GM12864 (cell line): Measurements from ENCODE around the gene ZNF497.
"Not testable (repeated sequence)": the region's sequence is repeated elsewhere in the genome, so short reads cannot be mapped to it uniquely, and the experiment has no call there.

Source experiments
- DNase-seq: peaks from one replicate; pipeline ENCODE4 v3.0.0-alpha.2; 2011; ENCODE audit warnings: low read depth
- H3K4me3 ChIP-seq: 2 replicates; pipeline ENCODE4 v1.5.1; 2011; ENCODE audit warnings: mild to moderate bottlenecking, low read depth, low read length, control low read depth
- CTCF ChIP-seq: IDR thresholded peaks from 2 replicates; pipeline ENCODE4 v1.5.1; 2011; ENCODE audit warnings: low read depth, mild to moderate bottlenecking, moderate library complexity, low read length, control low read depth, inconsistent platforms; ENCODE audit errors: missing control alignments

ZNF497 gene

GRCh38 chr19:58325311-58326022 is 37.1 kb downstream of the ZNF497 start:
- no peak for DNase-seq
- no peak for TF ChIP-seq CTCF
- peak overlapping the region; percentile 92; the same call in 1 of the 2 replicates for H3K4me3 ChIP-seq

GRCh38 chr19:58319241-58319640 is 43.3 kb downstream of the ZNF497 start:
- DNase-seq = no peak

DNA sequence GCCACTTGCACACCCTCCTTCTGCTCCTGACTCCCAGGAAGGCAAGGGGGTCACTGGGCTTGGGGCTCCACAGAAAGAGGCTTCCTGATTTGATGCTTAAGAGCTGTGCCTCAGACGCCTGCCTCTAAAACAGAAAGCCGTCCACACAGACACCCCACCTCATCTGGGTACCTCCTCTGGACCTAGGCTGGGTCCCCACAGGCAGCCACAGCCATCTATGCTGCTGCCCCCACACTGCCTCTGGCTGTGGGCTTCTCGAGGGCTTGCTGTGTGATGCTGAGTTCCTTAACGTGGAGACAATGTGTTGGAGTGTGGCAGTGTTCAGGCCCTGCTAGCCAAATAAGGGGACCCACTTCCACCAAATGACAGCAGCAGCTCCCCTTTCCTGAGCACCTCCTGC is 44.3 kb downstream of the ZNF497 start:
- no peak for DNase-seq
- TF ChIP-seq CTCF = no peak
- no peak overlapping the region for H3K4me3 ChIP-seq

More at GRCh38 chr19:58319241-58319640, 43.3 kb downstream of the ZNF497 start:
- no peak overlapping the region for H3K4me3 ChIP-seq
- TF ChIP-seq CTCF = no peak

GRCh38 chr19:58317476-58318072 is 45.0 kb downstream of the ZNF497 start:
- H3K4me3 ChIP-seq = no peak overlapping the region
- TF ChIP-seq CTCF = no peak
- DNase-seq = no peak

GRCh38 chr19:58315580-58315979 is 47.0 kb downstream of the ZNF497 start:
- no peak for TF ChIP-seq CTCF
- H3K4me3 ChIP-seq = no peak overlapping the region

DNA sequence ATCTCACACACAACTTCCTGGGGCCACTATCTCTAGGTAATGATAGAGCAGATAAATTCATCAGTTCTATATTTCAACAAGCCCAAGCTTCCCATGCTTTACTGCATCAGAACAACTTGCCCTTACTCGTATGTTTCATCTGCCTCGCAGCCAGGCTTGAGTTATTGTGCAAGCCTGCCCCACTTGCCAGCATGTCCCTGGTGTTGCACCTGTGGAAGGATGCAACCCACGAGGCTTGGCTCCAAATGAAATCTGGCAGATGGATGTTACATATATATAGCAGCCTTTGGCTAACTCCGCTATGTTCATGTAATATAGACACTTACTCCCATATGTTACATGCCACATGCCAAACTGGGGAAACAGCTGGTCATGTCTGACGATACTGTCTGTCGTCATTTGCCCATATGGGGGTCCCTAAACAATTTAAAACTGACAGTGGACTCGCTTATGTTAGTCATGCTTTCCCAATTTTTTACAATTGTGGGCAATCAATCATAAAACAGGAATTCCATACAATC is 51.1 kb downstream of the ZNF497 start:
- no peak for DNase-seq
- H3K4me3 ChIP-seq = no peak overlapping the region
- TF ChIP-seq CTCF = no peak

More at GRCh38 chr19:58315580-58315979, 47.0 kb downstream of the ZNF497 start:
- DNase-seq = no peak

DNA sequence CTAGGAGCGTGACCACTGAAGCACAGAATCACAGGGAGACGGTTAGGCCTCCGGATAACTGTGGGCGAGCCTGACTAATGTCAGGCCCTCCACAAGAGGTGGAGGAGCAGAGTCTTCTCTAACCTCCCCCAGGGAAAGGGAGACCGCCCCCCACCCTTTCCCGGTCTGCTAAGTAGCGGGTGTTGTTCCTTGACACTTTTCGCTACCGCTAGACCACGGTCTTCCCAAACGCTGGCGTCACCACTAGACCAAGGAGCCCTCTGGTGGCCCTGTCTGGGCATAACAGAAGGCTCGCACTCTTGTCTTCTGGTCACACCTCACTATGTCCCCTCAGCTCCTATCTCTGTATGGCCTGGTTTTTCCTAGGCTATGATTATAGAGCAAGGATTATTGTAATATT is 51.9 kb downstream of the ZNF497 start:
- not testable (repeated sequence) for DNase-seq, H3K4me3 ChIP-seq
